HepG2 (cell line): ENCODE measurements around the gene CEP170. TPM values are rescaled to one million over a fixed set of nuclear protein-coding genes. Genes with fewer than 3 reads are reported as not detected.

Source experiments
- DNMT3B ChIP-seq: conservative IDR thresholded peaks from 2 replicates; pipeline ENCODE4 v1.6.1; 2016; ENCODE audit warnings: missing biosample characterization, control low read depth
- ELF4 ChIP-seq: sonication (generic); formaldehyde crosslinking; IDR thresholded peaks from 2 replicates; pipeline ENCODE4 v1.5.0; 2020; ENCODE audit warnings: missing genetic modification reagents, mild to moderate bottlenecking, moderate library complexity, borderline replicate concordance
- GABPB1 ChIP-seq: IDR thresholded peaks from 2 replicates; pipeline ENCODE4 v1.6.1; 2016; ENCODE audit warnings: mild to moderate bottlenecking, missing genetic modification reagents, moderate library complexity, missing compliant biosample characterization
- HDAC2 ChIP-seq: sonication (generic); formaldehyde crosslinking; IDR thresholded peaks from 2 replicates; pipeline ENCODE4 v1.4.0; 2020; ENCODE audit warnings: missing genetic modification reagents
- MED13 ChIP-seq: sonication (generic); formaldehyde crosslinking; IDR thresholded peaks from 2 replicates; pipeline ENCODE4 v1.5.0; 2020; ENCODE audit warnings: missing genetic modification reagents
- NFKB2 ChIP-seq: sonication (generic); formaldehyde crosslinking; IDR thresholded peaks from 2 replicates; pipeline ENCODE4 v1.4.0; 2020; ENCODE audit warnings: missing genetic modification reagents, borderline replicate concordance
- POLR2AphosphoS5 ChIP-seq: IDR thresholded peaks from 2 replicates; pipeline ENCODE4 v1.6.1; 2012; ENCODE audit warnings: low read depth, low read length
- PRMT3 ChIP-seq: sonication (generic); formaldehyde crosslinking; IDR thresholded peaks from 2 replicates; pipeline ENCODE4 v1.8.1; 2022; ENCODE audit warnings: low read depth, mild to moderate bottlenecking, moderate library complexity, missing genetic modification reagents, borderline replicate concordance
- ZFP1 ChIP-seq: IDR thresholded peaks from 2 replicates; pipeline ENCODE4 v1.6.1; 2016
- ZNF225 ChIP-seq: sonication (generic); formaldehyde crosslinking; IDR thresholded peaks from 2 replicates; pipeline ENCODE4 v1.4.0; 2020; ENCODE audit warnings: mild to moderate bottlenecking, missing genetic modification reagents
- ZNF446 ChIP-seq: sonication (generic); formaldehyde crosslinking; IDR thresholded peaks from 2 replicates; pipeline ENCODE4 v1.5.0; 2020; ENCODE audit warnings: mild to moderate bottlenecking, missing genetic modification reagents
- ZNF572 ChIP-seq: sonication (generic); formaldehyde crosslinking; IDR thresholded peaks from 2 replicates; pipeline ENCODE4 v1.5.1; 2020; ENCODE audit warnings: mild to moderate bottlenecking, missing genetic modification reagents
- ZNF709 ChIP-seq: sonication (generic); formaldehyde crosslinking; IDR thresholded peaks from 2 replicates; pipeline ENCODE4 v1.5.0; 2020; ENCODE audit warnings: mild to moderate bottlenecking, missing genetic modification reagents
- ZNF737 ChIP-seq: sonication (generic); formaldehyde crosslinking; IDR thresholded peaks from 2 replicates; pipeline ENCODE4 v1.5.0; 2020; ENCODE audit warnings: missing genetic modification reagents, mild to moderate bottlenecking, borderline replicate concordance
- ZZZ3 ChIP-seq: sonication (generic); formaldehyde crosslinking; IDR thresholded peaks from 2 replicates; pipeline ENCODE4 v1.4.0; 2020; ENCODE audit warnings: missing genetic modification reagents, mild to moderate bottlenecking, borderline replicate concordance
- polyA plus RNA-seq, 8 experiments: library from polyadenylated mRNA; depleted of rRNA in 3 of 8; stranded (reverse) in 7 of 8; unstranded in 1 of 8; fragments of >200 nt; fragmentation: Illumina TruSeq in 4 of 8; extraction: Trizol in 4 of 8; gene quantifications; 2 replicates each; pipeline versions ENCODE4 v1.2.1 to v1.2.3, GENCODE V29; 2011 to 2016; ENCODE audit warnings: low read depth in 4 of 8, missing spikeins in 1 of 8, mixed read lengths in 1 of 8; ENCODE audit not compliant: insufficient read depth in 1 of 8
- total RNA-seq, 5 experiments: library from RNA; depleted of rRNA; stranded (reverse); fragments of >200 nt; fragmentation: Illumina TruSeq; extraction: Trizol; gene quantifications; 2 replicates each; pipeline ENCODE4 v1.2.3, GENCODE V29; 2016; ENCODE audit warnings: low read depth in 1 of 5
- TF ChIP-seq, protein P1 (sequence below): sonication (generic); formaldehyde crosslinking; IDR thresholded peaks from 2 replicates; pipeline ENCODE4 v1.4.0; 2020; ENCODE audit warnings: missing genetic modification reagents
- TF ChIP-seq, protein P2 (sequence below): sonication (generic); formaldehyde crosslinking; IDR thresholded peaks from 2 replicates; pipeline ENCODE4 v1.4.0; 2020; ENCODE audit warnings: missing genetic modification reagents, mild to moderate bottlenecking, borderline replicate concordance
- TF ChIP-seq, protein P3 (sequence below): sonication (generic); formaldehyde crosslinking; IDR thresholded peaks from 2 replicates; pipeline ENCODE4 v1.5.1; 2020; ENCODE audit warnings: mild to moderate bottlenecking, missing genetic modification reagents, moderate library complexity
- TF ChIP-seq, protein P4 (sequence below): IDR thresholded peaks from 2 replicates; pipeline ENCODE4 v1.6.1; 2016

Gene CEP170
- total and polyA plus RNA-seq, 2 of the 13 experiments (the other 11 are each of a cell fraction or from before 2014, with no cell fraction given) = 23.0 to 28.6 TPM

DNA sequence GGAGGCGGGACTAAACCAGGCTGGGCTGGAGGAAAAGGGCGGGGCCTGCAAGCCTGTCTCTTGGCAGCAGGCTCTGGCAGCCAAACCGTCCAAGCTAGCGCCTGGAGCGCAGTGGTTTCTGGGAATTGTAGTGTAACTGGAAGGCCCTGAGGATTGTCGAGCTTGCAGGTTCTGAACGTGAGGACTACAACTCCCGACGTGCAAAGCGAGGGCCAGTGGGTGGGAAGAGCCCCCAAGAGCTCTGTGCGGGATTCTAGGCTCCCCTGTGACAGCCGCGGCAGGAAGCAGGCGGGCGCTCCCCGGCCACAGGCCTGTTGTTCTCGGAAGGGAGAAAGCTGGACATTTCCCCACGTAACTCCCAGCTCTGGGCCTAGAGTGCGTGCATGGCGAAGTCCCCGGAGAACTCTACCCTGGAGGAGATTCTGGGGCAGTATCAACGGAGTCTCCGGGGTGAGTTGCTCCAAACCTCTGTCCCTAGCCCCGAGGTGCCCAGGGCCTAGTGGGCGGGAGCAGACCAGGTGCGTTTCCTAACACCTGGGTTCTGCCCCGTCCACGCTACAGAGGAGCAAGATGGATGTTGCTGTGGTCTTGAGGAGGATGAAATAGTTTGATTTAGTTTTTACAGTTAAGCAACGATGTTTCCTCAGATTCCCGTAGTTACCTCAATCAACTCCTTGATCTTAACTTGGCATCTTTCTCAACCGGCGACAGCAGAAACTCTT lies 871 bp upstream of the CEP170 start, which contains the start of gene SDCCAG8 (continued):
- peak; percentile 56; the same call in 1 of the 2 replicates for TF ChIP-seq ZNF225 (CRISPR knock-in tag)
- 0 out of 2 replicates have a peak, but pooled peaks have one; percentile 38 for TF ChIP-seq ZNF572 (CRISPR knock-in tag)
- TF ChIP-seq, protein P1, sequence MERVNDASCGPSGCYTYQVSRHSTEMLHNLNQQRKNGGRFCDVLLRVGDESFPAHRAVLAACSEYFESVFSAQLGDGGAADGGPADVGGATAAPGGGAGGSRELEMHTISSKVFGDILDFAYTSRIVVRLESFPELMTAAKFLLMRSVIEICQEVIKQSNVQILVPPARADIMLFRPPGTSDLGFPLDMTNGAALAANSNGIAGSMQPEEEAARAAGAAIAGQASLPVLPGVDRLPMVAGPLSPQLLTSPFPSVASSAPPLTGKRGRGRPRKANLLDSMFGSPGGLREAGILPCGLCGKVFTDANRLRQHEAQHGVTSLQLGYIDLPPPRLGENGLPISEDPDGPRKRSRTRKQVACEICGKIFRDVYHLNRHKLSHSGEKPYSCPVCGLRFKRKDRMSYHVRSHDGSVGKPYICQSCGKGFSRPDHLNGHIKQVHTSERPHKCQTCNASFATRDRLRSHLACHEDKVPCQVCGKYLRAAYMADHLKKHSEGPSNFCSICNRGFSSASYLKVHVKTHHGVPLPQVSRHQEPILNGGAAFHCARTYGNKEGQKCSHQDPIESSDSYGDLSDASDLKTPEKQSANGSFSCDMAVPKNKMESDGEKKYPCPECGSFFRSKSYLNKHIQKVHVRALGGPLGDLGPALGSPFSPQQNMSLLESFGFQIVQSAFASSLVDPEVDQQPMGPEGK (CRISPR knock-in tag) = peak; percentile 93
- 0 out of 2 replicates have a peak, but pooled peaks have one; percentile 16 for TF ChIP-seq DNMT3B
- peak; percentile 90 for TF ChIP-seq POLR2AphosphoS5
- TF ChIP-seq, protein P2, sequence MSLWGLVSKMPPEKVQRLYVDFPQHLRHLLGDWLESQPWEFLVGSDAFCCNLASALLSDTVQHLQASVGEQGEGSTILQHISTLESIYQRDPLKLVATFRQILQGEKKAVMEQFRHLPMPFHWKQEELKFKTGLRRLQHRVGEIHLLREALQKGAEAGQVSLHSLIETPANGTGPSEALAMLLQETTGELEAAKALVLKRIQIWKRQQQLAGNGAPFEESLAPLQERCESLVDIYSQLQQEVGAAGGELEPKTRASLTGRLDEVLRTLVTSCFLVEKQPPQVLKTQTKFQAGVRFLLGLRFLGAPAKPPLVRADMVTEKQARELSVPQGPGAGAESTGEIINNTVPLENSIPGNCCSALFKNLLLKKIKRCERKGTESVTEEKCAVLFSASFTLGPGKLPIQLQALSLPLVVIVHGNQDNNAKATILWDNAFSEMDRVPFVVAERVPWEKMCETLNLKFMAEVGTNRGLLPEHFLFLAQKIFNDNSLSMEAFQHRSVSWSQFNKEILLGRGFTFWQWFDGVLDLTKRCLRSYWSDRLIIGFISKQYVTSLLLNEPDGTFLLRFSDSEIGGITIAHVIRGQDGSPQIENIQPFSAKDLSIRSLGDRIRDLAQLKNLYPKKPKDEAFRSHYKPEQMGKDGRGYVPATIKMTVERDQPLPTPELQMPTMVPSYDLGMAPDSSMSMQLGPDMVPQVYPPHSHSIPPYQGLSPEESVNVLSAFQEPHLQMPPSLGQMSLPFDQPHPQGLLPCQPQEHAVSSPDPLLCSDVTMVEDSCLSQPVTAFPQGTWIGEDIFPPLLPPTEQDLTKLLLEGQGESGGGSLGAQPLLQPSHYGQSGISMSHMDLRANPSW (CRISPR knock-in tag) = no peak
- TF ChIP-seq ZNF737 (CRISPR knock-in tag) = 0 out of 2 replicates have a peak, but pooled peaks have one; percentile 55
- peak; percentile 12; the same call in 1 of the 2 replicates for TF ChIP-seq HDAC2
- TF ChIP-seq, protein P3, sequence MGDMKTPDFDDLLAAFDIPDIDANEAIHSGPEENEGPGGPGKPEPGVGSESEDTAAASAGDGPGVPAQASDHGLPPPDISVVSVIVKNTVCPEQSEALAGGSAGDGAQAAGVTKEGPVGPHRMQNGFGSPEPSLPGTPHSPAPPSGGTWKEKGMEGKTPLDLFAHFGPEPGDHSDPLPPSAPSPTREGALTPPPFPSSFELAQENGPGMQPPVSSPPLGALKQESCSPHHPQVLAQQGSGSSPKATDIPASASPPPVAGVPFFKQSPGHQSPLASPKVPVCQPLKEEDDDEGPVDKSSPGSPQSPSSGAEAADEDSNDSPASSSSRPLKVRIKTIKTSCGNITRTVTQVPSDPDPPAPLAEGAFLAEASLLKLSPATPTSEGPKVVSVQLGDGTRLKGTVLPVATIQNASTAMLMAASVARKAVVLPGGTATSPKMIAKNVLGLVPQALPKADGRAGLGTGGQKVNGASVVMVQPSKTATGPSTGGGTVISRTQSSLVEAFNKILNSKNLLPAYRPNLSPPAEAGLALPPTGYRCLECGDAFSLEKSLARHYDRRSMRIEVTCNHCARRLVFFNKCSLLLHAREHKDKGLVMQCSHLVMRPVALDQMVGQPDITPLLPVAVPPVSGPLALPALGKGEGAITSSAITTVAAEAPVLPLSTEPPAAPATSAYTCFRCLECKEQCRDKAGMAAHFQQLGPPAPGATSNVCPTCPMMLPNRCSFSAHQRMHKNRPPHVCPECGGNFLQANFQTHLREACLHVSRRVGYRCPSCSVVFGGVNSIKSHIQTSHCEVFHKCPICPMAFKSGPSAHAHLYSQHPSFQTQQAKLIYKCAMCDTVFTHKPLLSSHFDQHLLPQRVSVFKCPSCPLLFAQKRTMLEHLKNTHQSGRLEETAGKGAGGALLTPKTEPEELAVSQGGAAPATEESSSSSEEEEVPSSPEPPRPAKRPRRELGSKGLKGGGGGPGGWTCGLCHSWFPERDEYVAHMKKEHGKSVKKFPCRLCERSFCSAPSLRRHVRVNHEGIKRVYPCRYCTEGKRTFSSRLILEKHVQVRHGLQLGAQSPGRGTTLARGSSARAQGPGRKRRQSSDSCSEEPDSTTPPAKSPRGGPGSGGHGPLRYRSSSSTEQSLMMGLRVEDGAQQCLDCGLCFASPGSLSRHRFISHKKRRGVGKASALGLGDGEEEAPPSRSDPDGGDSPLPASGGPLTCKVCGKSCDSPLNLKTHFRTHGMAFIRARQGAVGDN = peak; percentile 87
- TF ChIP-seq ZFP1 = no peak
- no peak for TF ChIP-seq MED13 (CRISPR knock-in tag)
- TF ChIP-seq, protein P4, sequence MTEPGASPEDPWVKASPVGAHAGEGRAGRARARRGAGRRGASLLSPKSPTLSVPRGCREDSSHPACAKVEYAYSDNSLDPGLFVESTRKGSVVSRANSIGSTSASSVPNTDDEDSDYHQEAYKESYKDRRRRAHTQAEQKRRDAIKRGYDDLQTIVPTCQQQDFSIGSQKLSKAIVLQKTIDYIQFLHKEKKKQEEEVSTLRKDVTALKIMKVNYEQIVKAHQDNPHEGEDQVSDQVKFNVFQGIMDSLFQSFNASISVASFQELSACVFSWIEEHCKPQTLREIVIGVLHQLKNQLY = no peak
- TF ChIP-seq ELF4 (CRISPR knock-in tag) = peak; percentile 68; the same call in 1 of the 2 replicates
- TF ChIP-seq PRMT3 (CRISPR knock-in tag) = no peak
- TF ChIP-seq ZNF709 = peak; percentile 79; the same call in 1 of the 2 replicates
- 0 out of 2 replicates have a peak, but pooled peaks have one; percentile 59 for TF ChIP-seq ZNF446 (CRISPR knock-in tag)
- peak; percentile 64; the same call in 1 of the 2 replicates for TF ChIP-seq ZZZ3 (CRISPR knock-in tag)
- peak; percentile 80 for TF ChIP-seq GABPB1 (CRISPR knock-in tag)
- TF ChIP-seq NFKB2 (CRISPR knock-in tag) = peak; percentile 71; the same call in 1 of the 2 replicates
